Ammon's horn (tissue), 1 donor: ENCODE measurements around the gene DAB1.
A peak's percentile ranks its signal among the peaks of the same experiment; 100 is the strongest.
"Not testable (repeated sequence)": the region's sequence is repeated elsewhere in the genome, so short reads cannot be mapped to it uniquely, and the experiment has no call there.

Source experiments
- DNase-seq: peaks from one replicate; pipeline ENCODE4 v3.0.0-alpha.2; 2016; ENCODE audit warnings: low spot score

Gene DAB1

DNA sequence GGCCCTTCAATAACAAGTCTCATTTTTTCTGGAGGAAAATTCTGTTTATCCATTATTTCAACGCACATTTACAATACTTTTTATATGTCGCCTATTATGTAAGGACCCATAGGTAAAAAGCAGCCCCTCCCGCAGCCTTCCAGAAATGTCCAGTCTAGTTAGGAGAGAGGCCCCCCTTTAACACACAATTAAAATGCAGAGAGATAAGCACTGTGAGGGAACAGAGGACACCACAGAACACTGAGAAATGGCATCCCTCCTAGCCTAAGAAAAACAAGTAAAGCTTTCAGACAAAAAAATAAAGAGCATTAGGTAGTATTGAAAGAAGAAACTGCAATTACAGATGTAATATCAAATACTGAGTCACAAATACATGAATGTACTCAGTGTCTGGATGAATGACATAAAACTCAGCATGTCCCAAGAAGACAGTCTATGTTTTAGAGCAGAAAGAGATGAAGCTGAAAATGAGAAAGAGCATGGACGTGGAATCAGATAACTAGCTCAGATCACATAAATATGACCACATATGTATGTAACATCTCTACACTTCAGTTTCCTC, 62.9 kb downstream of the DAB1 start:
- DNase-seq, result no peak

DNA sequence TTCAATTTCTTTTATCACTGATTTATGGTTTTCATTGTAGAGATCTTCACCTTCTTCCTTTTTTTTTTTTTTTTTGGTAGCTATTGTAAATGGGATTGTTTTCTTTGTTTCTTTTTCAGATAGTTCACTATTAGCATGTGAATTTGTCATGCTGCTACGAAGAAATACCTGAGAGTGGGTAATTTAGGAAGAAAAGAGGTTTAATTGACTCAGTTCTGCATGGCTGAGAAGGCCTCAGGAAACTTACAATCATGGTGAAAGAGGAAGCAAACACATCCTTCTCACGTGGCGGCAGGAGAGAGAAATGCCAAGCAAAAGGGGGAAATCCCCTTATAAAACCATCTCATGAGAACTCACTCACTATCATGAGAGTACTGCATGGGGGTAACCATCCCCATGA, 66.4 kb downstream of the DAB1 start:
- DNase-seq, result no peak

- no peak for DNase-seq
These were observed 70.2 kb downstream of the DAB1 start for GRCh38 chr1:57353654-57354053.

DNA sequence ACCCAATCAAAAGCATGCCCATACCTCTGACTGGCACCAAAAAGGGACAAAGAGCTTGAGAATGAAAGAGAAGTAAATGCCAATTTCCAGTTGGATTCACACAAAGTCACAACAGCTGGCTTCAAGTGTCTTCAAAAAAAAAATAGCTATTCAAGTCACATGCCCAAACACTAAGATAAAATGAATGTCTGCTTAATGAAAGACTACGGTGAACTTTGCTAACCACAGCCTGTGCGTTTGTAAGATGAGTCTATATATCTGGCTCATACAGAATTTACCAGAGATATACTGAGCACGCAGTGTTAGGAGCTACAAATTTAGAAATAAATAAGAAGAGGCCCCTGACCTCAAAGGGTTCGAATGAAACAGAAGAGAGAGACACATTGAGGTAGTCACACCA, 73.2 kb downstream of the DAB1 start:
- no peak for DNase-seq

GRCh38 chr1:57348921-57349320, 74.9 kb downstream of the DAB1 start:
- DNase-seq, result no peak

GRCh38 chr1:57345916-57346315, 77.9 kb downstream of the DAB1 start:
- DNase-seq, result no peak

GRCh38 chr1:57344265-57344664, 79.6 kb downstream of the DAB1 start:
- DNase-seq, result no peak

DNA sequence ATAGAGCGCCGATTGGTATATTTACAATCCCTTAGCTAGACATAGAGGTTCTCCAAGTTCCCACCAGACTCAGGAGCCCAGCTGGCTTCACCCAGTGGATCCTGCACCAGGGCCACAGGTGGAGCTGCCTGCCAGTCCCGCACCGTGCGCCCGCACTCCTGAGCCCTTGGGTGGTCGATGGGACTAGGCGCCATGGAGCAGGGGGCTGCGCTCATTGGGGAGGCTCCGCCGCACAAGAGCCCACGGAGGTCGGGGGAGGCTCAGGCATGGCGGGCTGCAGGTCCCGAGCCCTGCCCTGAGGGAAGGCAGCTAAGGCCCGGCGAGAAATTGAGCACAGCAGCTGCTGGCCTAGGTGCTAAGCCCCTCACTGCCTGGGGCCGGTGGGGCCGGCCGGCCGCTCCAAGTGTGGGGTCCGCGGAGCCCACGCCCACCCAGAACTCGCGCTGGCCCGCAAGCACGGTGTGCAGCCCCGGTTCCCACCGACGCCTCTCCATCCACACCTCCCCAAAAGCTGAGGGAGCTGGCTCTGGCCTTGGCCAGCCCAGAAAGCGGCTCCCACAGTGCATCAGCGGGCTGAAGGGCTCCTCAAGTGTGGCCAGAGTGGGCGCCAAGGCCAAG, 80.5 kb downstream of the DAB1 start:
- not testable (repeated sequence) for DNase-seq

DNA sequence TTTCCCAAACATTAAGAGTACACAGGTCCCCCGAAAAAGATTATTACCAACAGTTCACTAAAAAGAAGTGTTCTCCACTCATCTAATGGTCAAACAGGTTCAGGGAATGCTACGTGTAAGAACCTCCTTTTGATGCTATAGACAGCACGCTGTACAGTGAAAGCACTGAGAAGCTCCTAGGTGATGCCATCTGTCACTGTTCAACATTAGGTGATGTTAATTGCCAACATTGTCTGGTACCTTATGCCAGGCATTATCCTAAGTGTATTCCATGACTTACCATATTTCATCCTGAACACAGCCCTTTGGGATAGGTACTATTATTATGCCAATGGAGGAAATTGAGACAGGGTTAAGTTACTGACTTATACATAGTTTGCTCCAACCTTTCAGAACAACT, 82.1 kb downstream of the DAB1 start:
- DNase-seq, result no peak

DNA sequence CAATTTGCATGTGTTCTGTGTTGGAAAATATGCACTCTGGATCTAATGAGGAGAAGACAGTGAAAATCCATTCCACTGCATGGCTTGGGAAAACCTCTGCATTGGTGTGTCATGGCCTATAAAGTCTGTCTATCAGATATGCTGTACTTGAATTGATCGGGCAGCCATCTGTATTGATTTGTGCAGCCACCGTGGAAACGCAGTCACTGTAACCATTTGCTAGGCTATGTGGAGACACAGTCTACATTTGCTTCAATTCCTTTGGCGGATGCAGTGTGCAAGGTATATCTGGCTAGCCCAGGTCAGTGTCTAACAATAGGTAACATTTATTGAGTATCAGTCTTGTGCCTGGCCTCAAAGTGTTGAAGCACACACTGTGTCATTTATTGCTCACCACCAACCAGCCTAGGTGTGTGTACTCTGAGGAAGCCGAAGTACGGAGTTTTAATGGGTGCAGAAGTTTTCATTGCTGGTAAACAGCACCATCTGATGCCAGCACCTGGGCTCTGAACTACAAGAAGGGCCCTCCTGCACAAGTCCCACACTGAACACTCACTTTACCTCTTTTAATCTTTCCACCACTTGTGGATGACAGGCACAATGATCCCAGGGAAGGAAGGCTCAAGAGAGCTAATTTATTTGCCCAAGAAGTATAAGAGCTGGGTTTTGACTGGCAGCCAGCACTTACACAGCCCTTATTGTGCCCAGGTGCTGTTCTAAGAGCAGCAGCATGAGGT, 83.4 kb downstream of the DAB1 start:
- no peak for DNase-seq

- DNase-seq, result no peak
These were observed 86.2 kb downstream of the DAB1 start for GRCh38 chr1:57337623-57338022.

- DNase-seq, result no peak
These were observed 87.1 kb downstream of the DAB1 start for GRCh38 chr1:57336793-57337192.

GRCh38 chr1:57331620-57332019, 92.2 kb downstream of the DAB1 start:
- no peak for DNase-seq

GRCh38 chr1:57329937-57330336, 93.9 kb downstream of the DAB1 start:
- no peak for DNase-seq

DNA sequence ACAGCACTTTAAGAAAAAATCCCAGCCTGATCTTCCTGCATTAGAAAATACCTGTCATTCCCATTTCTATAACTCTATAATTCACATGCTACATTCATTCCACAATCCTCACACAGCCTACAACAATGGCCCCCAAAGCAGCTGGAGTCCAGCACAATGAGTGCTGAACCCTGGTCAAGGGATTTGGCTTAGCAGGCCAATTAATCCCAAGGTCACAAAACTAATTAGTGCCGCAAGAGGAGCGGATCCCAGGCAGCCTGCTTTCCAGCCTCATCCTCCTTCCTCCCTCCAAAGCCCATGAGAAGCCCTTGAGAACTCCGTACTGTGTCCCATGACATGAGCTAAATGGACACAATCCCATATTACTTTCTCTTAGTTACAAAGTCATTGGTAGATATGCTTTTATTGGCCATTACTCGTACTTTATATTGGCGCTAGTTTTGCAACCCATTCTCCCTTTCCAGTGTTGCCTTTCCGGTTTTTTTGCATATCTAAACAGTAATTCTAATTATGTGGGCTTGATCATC, 94.8 kb downstream of the DAB1 start:
- no peak for DNase-seq

- DNase-seq, result no peak
These were observed 95.9 kb downstream of the DAB1 start for GRCh38 chr1:57327946-57328345.

DNA sequence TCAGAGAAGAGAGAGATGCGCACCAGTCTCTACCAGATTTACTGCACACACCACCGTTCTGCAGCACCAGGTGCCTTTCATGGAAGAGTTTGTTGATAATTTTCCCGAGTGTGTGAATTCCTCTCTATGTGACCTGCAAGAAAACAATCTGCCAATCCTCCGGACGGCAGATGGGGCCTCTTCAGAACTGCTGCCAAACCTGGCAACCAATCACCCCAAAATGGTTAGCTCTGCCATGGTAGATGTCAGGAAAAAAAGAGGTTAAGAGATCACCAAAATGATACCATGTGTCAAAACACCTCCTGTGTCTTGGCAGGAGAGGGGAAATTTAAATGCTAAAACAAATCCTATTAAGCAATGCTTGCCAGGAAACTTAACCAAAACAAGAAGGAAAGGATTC, 96.5 kb downstream of the DAB1 start:
- DNase-seq, result no peak

- no peak for DNase-seq
These were observed 98.3 kb downstream of the DAB1 start for GRCh38 chr1:57325536-57325935.

GRCh38 chr1:57325117-57325516, 98.7 kb downstream of the DAB1 start:
- DNase-seq, result no peak

DNA sequence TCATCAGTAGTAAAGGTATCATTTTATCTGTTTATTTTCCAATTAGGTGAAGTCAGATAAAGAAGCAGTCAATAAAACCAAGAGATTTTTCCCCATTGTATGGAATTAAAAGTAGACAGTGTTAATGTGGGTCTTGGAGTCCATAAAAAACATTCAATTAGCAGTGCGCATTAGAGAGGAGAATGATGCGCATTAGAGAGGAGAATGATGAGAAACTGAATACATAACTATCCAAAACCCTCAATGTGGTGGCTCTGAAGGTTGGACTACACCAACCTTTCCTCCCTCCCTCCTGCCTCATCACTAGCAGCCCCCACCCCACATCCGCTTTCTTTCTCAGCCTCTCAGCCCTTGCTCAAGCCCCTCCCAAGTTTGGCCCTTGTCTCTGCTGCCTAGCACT, 99.5 kb downstream of the DAB1 start:
- DNase-seq, result no peak

- peak; percentile 68 for DNase-seq
These were observed 102.1 kb downstream of the DAB1 start for GRCh38 chr1:57321776-57322175.

- no peak for DNase-seq
These were observed 104.1 kb downstream of the DAB1 start for GRCh38 chr1:57319791-57320190.

DNA sequence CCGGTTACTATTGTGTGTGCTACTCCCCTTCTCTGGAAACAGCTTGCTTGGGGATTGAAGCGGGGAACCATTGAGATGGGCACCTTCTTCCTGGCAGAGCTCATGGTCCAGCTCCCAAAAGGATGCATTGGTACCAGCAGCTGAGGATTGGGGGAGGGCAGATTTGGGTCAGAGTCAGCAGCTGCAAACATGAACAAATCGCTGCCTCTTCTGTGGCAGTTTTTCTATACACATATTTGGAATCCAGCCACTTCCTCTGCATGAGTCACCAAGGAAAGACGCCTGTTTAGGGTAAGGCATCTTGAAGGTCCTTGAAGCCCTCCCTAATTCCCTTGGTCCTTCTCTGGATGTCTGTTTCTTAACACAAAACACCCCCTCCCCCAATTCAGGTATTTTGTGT, 104.7 kb downstream of the DAB1 start:
- no peak for DNase-seq
